ENCODE results near the gene ELFN2.

GRCh38 chr22:37392721-37393328 is 34.5 kb downstream of the ELFN2 start:
- TF ChIP-seq EZH2 (IDR thresholded peaks at IDR 0.05; ENCODE audit: low read depth), result no peak
- TF ChIP-seq CTCF (conservative IDR thresholded peaks at IDR 0.05), result no peak
